ENCODE measurements around the gene EYS.
"Not testable (repeated sequence)": the region's sequence is repeated elsewhere in the genome, so short reads cannot be mapped to it uniquely, and the experiment has no call there.

The EYS gene

GRCh38 chr6:64299176-64299575 lies 1407.8 kb downstream of the EYS start:
- DNase-seq (ENCODE audit: low spot score): no peak

- DNase-seq (ENCODE audit: low spot score): no peak
Observed at GRCh38 chr6:64294034-64294433, 1413.0 kb downstream of the EYS start.

GRCh38 chr6:64293298-64293697 lies 1413.7 kb downstream of the EYS start:
- no peak for DNase-seq (ENCODE audit: low spot score)

- no peak for DNase-seq (ENCODE audit: low spot score)
Observed at GRCh38 chr6:64290867-64291266, 1416.2 kb downstream of the EYS start.

GRCh38 chr6:64289931-64290330 lies 1417.1 kb downstream of the EYS start:
- no peak for DNase-seq (ENCODE audit: low spot score)

GRCh38 chr6:64288351-64288750 lies 1418.7 kb downstream of the EYS start:
- DNase-seq (ENCODE audit: low spot score): no peak

GRCh38 chr6:64281167-64281566 lies 1425.9 kb downstream of the EYS start:
- DNase-seq (ENCODE audit: low spot score): no peak

GRCh38 chr6:64280569-64280968 lies 1426.5 kb downstream of the EYS start:
- DNase-seq (ENCODE audit: low spot score): peak; percentile 6

- no peak for DNase-seq (ENCODE audit: low spot score)
Observed at GRCh38 chr6:64270083-64270482, 1436.9 kb downstream of the EYS start.

- DNase-seq (ENCODE audit: low spot score): no peak
Observed at GRCh38 chr6:64266351-64266821, 1440.6 kb downstream of the EYS start.

GRCh38 chr6:64263778-64264177 lies 1443.2 kb downstream of the EYS start:
- DNase-seq (ENCODE audit: low spot score): no peak

GRCh38 chr6:64259372-64259771 lies 1447.7 kb downstream of the EYS start:
- no peak for DNase-seq (ENCODE audit: low spot score)

GRCh38 chr6:64258752-64259151 lies 1448.3 kb downstream of the EYS start:
- no peak for DNase-seq (ENCODE audit: low spot score)

- DNase-seq (ENCODE audit: low spot score): no peak
Observed at GRCh38 chr6:64258302-64258701, 1448.7 kb downstream of the EYS start.

- no peak for DNase-seq (ENCODE audit: low spot score)
Observed at GRCh38 chr6:64257586-64257985, 1449.4 kb downstream of the EYS start.

- no peak for DNase-seq (ENCODE audit: low spot score)
Observed at GRCh38 chr6:64256483-64256882, 1450.5 kb downstream of the EYS start.

- DNase-seq (ENCODE audit: low spot score): no peak
Observed at GRCh38 chr6:64255000-64255399, 1452.0 kb downstream of the EYS start.

- no peak for DNase-seq (ENCODE audit: low spot score)
Observed at GRCh38 chr6:64254558-64254957, 1452.5 kb downstream of the EYS start.

GRCh38 chr6:64252256-64252655 lies 1454.8 kb downstream of the EYS start:
- no peak for DNase-seq (ENCODE audit: low spot score)

- no peak for DNase-seq (ENCODE audit: low spot score)
Observed at GRCh38 chr6:64250126-64250525, 1456.9 kb downstream of the EYS start.

GRCh38 chr6:64249115-64249514 lies 1457.9 kb downstream of the EYS start:
- DNase-seq (ENCODE audit: low spot score): no peak

GRCh38 chr6:64243618-64244017 lies 1463.4 kb downstream of the EYS start:
- no peak for DNase-seq (ENCODE audit: low spot score)

GRCh38 chr6:64238908-64239307 lies 1468.1 kb downstream of the EYS start:
- not testable (repeated sequence) for DNase-seq (ENCODE audit: low spot score)

- DNase-seq (ENCODE audit: low spot score): no peak
Observed at GRCh38 chr6:64238071-64238470, 1469.0 kb downstream of the EYS start.

GRCh38 chr6:64233746-64234145 lies 1473.3 kb downstream of the EYS start:
- no peak for DNase-seq (ENCODE audit: low spot score)
